ENCODE data around the gene SDR42E2. TPM values are rescaled to one million over a fixed set of nuclear protein-coding genes. Genes with fewer than 3 reads are reported as not detected.

SDR42E2 gene
- total RNA-seq, 2 donors from 2014 or later: not detected

DNA sequence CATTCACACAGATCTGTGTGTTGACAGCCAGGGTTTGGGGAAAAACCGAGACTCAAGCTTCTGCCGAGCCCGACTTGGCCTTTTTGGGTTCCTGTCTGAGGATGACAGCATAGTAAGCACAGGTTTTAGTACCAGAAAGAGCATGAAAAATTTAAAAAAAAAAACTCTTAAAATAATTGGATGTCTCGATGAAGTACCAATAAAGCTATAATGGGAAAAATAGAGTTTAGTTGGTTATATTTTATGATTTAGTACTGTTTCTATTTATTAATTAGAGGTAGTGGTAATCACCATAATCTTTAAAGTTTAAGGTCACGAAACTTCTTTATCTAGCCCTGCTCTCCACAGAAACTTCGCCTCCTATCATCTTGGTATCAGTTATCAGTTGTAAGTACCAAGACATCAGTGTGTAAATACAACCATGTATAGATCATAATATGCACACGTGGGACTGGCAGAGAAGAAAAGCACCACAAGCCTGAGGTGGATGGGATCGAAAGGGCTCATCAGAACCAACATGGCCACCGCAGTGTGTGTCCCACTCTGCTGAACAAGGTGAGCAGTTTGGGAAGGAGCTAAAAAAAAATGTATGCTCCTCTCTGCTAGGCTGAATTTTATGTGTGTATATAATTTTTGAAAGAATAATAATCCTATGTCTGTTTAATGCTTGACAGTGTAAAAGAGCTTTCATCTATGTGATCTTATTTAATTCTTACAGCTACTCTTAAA lies 29.4 kb downstream of the SDR42E2 start:
- Mint-ChIP-seq H3K9me3 (no peaks in the 10 kb centered on the region), H3K4me1 (peaks cover 19% of the 10 kb centered on the region), H3K4me3 (peak overlapping the region; percentile 84), H3K36me3 (ENCODE audit: low read depth) (no peaks in the 10 kb centered on the region), H3K27me3 (ENCODE audit: insufficient read depth) (peaks cover 2% of the 10 kb centered on the region), H3K27ac (peak overlapping the region; percentile 99)
- H3K4me1 ChIP-seq (ENCODE audit: control insufficient read depth, insufficient read depth, low read length): no peaks in the 10 kb centered on the region
- DNase-seq: no peak
- H3K27ac ChIP-seq (ENCODE audit: low read depth, low read length): no peak overlapping the region
- peaks cover 10% of the 10 kb centered on the region for H3K27me3 ChIP-seq (ENCODE audit: control insufficient read depth, insufficient read depth, low read length, poor library complexity, severe bottlenecking)
- no peaks in the 10 kb centered on the region for H3K36me3 ChIP-seq (ENCODE audit: control insufficient read depth, insufficient read depth, low read length)
- H3K9ac ChIP-seq (ENCODE audit: extremely low read depth, low read length, poor library complexity, severe bottlenecking): peak overlapping the region; percentile 52
- TF ChIP-seq, protein P1, sequence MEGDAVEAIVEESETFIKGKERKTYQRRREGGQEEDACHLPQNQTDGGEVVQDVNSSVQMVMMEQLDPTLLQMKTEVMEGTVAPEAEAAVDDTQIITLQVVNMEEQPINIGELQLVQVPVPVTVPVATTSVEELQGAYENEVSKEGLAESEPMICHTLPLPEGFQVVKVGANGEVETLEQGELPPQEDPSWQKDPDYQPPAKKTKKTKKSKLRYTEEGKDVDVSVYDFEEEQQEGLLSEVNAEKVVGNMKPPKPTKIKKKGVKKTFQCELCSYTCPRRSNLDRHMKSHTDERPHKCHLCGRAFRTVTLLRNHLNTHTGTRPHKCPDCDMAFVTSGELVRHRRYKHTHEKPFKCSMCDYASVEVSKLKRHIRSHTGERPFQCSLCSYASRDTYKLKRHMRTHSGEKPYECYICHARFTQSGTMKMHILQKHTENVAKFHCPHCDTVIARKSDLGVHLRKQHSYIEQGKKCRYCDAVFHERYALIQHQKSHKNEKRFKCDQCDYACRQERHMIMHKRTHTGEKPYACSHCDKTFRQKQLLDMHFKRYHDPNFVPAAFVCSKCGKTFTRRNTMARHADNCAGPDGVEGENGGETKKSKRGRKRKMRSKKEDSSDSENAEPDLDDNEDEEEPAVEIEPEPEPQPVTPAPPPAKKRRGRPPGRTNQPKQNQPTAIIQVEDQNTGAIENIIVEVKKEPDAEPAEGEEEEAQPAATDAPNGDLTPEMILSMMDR (conservative IDR thresholded peaks at IDR 0.05): no peak
- peak overlapping the region; percentile 79 for H3K4me3 ChIP-seq (ENCODE audit: low read length)
- H3K9me3 ChIP-seq (ENCODE audit: control insufficient read depth, low read length): no peaks in the 10 kb centered on the region
- 47 to 49% methylated on average over 6 to 8 of the region's 9 CpGs for WGBS, 2 experiments (ENCODE audit: insufficient coverage in 1 of 2, insufficient read length in 1 of 2)

DNA sequence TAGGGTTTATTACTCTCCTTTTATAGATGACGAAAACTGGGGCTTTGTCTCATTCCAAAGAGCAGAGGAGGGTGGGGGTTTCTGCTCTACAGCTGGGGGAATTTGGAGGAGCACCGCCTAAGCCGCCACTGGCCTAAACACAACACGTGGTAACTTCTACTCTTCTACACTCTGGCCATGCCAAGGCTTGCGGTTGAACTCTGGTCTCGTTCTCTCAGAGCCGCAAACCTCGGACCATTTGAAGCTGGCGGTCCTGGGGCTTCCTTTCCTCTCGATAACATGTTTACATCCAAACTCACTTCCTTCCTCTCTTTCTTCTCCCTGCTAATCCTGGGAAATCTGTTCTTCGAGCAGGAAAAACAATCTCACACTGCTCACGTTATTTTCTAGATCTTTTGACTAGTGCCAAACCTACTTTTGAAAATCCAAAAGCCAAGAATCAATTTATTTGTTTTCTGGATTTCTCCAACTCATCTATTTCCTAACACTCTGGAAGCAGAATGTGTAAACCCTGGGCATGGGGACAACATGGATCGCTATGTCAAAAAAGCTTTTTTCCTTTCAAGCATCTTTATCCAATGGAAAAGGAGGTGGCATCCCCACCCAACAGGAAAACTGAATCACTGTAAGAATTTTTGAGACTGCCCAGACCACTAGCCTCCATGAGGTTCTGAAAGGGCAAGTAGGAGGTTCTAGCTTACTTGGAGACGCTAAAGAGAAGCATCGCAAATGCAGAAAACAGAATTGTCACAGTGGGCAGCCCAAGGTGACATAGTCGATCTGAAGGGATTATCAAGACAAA lies 30.2 kb downstream of the SDR42E2 start:
- no peaks in the 10 kb centered on the region for H3K36me3 ChIP-seq (ENCODE audit: control insufficient read depth, insufficient read depth, low read length)
- no peak overlapping the region for H3K9ac ChIP-seq (ENCODE audit: extremely low read depth, low read length, poor library complexity, severe bottlenecking)
- Mint-ChIP-seq H3K9me3 (no peaks in the 10 kb centered on the region), H3K36me3 (ENCODE audit: low read depth) (no peaks in the 10 kb centered on the region), H3K4me1 (peaks cover 19% of the 10 kb centered on the region), H3K4me3 (peak overlapping the region; percentile 84), H3K27me3 (ENCODE audit: insufficient read depth) (peaks cover 2% of the 10 kb centered on the region), H3K27ac (peak overlapping the region; percentile 87)
- H3K4me1 ChIP-seq (ENCODE audit: control insufficient read depth, insufficient read depth, low read length): no peaks in the 10 kb centered on the region
- TF ChIP-seq, protein P1 (conservative IDR thresholded peaks at IDR 0.05): no peak
- H3K27ac ChIP-seq (ENCODE audit: low read depth, low read length): no peak overlapping the region
- 77 to 84% methylated on average over 13 to 16 of the region's 16 CpGs for WGBS, 2 experiments (ENCODE audit: insufficient coverage in 1 of 2, insufficient read length in 1 of 2)
- no peaks in the 10 kb centered on the region for H3K9me3 ChIP-seq (ENCODE audit: control insufficient read depth, low read length)
- H3K4me3 ChIP-seq (ENCODE audit: low read length): peak overlapping the region; percentile 79
- H3K27me3 ChIP-seq (ENCODE audit: control insufficient read depth, insufficient read depth, low read length, poor library complexity, severe bottlenecking): peaks cover 10% of the 10 kb centered on the region
- DNase-seq: peak; percentile 77

GRCh38 chr16:22193063-22193411 lies 30.7 kb downstream of the SDR42E2 start:
- Mint-ChIP-seq H3K4me1 (peaks cover 19% of the 10 kb centered on the region), H3K9me3 (no peaks in the 10 kb centered on the region), H3K27ac (no peak overlapping the region), H3K27me3 (ENCODE audit: insufficient read depth) (peaks cover 2% of the 10 kb centered on the region), H3K36me3 (ENCODE audit: low read depth) (no peaks in the 10 kb centered on the region), H3K4me3 (no peak overlapping the region)
- Histone ChIP-seq H3K9me3 (ENCODE audit: control insufficient read depth, low read length) (no peaks in the 10 kb centered on the region), H3K4me1 (ENCODE audit: control insufficient read depth, insufficient read depth, low read length) (no peaks in the 10 kb centered on the region), H3K27me3 (ENCODE audit: control insufficient read depth, insufficient read depth, low read length, poor library complexity, severe bottlenecking) (peaks cover 10% of the 10 kb centered on the region), H3K27ac (ENCODE audit: low read depth, low read length) (no peak overlapping the region), H3K9ac (ENCODE audit: extremely low read depth, low read length, poor library complexity, severe bottlenecking) (no peak overlapping the region), H3K4me3 (ENCODE audit: low read length) (no peak overlapping the region), H3K36me3 (ENCODE audit: control insufficient read depth, insufficient read depth, low read length) (no peaks in the 10 kb centered on the region)
- TF ChIP-seq, protein P1 (conservative IDR thresholded peaks at IDR 0.05): no peak
- DNase-seq: no peak
- 79 to 80% methylated on average over 1 to 2 of the region's 2 CpGs for WGBS, 2 experiments (ENCODE audit: insufficient coverage in 1 of 2, insufficient read length in 1 of 2)
